GM23338 (cell line): ENCODE results near the gene TPST2. TPM values are rescaled to one million over a fixed set of nuclear protein-coding genes. Genes with fewer than 3 reads are reported as not detected.

Source experiments
- ATAC-seq: fragments of 200-7000 bp; cut with Tn5 transposase; 3 replicates; pipeline ENCODE4 v1.9.1; 2020
- DNase-seq: peaks from one replicate; pipeline ENCODE4 v3.0.0-alpha.2; 2015; ENCODE audit warnings: low spot score
- H2AFZ ChIP-seq: fragments of 200-600 bp; sonication (generic); 2 replicates; pipeline ENCODE4 v1.8.0; 2016; ENCODE audit warnings: antibody characterized with exemption, mild to moderate bottlenecking, moderate library complexity
- H3F3A ChIP-seq: fragments of 200-600 bp; sonication (generic); replicated peaks from 2 replicates; pipeline ENCODE4 v1.8.0; 2017; ENCODE audit warnings: antibody characterized with exemption, mixed run types, low read depth
- H3K27ac ChIP-seq: fragments of 200-600 bp; sonication (generic); 2 replicates; pipeline ENCODE4 v1.6.1; 2016; ENCODE audit warnings: low read depth
- H3K27me3 ChIP-seq: fragments of 200-600 bp; sonication (generic); 2 replicates; pipeline ENCODE4 v1.8.0; 2016; ENCODE audit warnings: mild to moderate bottlenecking, mixed run types, moderate library complexity; ENCODE audit not compliant: insufficient read depth
- H3K36me3 ChIP-seq: fragments of 200-600 bp; sonication (generic); 2 replicates; pipeline ENCODE4 v1.8.0; 2016; ENCODE audit warnings: mild to moderate bottlenecking; ENCODE audit not compliant: insufficient read depth
- H3K4me1 ChIP-seq: fragments of 200-600 bp; sonication (generic); 2 replicates; pipeline ENCODE4 v1.8.0; 2016; ENCODE audit warnings: mild to moderate bottlenecking, moderate library complexity; ENCODE audit not compliant: insufficient read depth
- H3K4me2 ChIP-seq: fragments of 200-600 bp; sonication (generic); 2 replicates; pipeline ENCODE4 v1.7.1; 2017; ENCODE audit warnings: mixed run types
- H3K4me3 ChIP-seq: fragments of 200-600 bp; sonication (generic); 2 replicates; pipeline ENCODE4 v1.6.1; 2016; ENCODE audit warnings: mixed run types
- H3K79me2 ChIP-seq: fragments of 200-600 bp; sonication (generic); replicated peaks from 2 replicates; pipeline ENCODE4 v1.8.0; 2017; ENCODE audit warnings: mild to moderate bottlenecking; ENCODE audit not compliant: insufficient read depth
- H3K9me2 ChIP-seq: fragments of 200-600 bp; sonication (generic); 2 replicates; pipeline ENCODE4 v1.8.0; 2017; ENCODE audit not compliant: insufficient read depth
- H4K20me1 ChIP-seq: fragments of 200-600 bp; sonication (generic); replicated peaks from 2 replicates; pipeline ENCODE4 v1.8.0; 2017; ENCODE audit warnings: mild to moderate bottlenecking; ENCODE audit not compliant: insufficient read depth
- H3K27ac Mint-ChIP-seq: 2 replicates; pipeline ENCODE4 v1.8.0; 2020; ENCODE audit warnings: inconsistent platforms, mild to moderate bottlenecking, moderate library complexity, mixed read lengths
- H3K27me3 Mint-ChIP-seq: 3 replicates; pipeline ENCODE4 v1.8.0; 2022; ENCODE audit warnings: low read depth, mild to moderate bottlenecking, moderate library complexity, mixed read lengths, inconsistent platforms; ENCODE audit not compliant: insufficient read depth, poor library complexity
- H3K36me3 Mint-ChIP-seq: 3 replicates; pipeline ENCODE4 v1.8.0; 2021; ENCODE audit warnings: low read depth, mild to moderate bottlenecking, inconsistent platforms, moderate library complexity, mixed read lengths
- H3K4me1 Mint-ChIP-seq: 3 replicates; pipeline ENCODE4 v1.8.0; 2020; ENCODE audit warnings: mild to moderate bottlenecking, inconsistent platforms, mixed read lengths
- H3K4me3 Mint-ChIP-seq: 3 replicates; pipeline ENCODE4 v1.8.0; 2021; ENCODE audit warnings: moderate library complexity, mild to moderate bottlenecking, inconsistent platforms, mixed read lengths
- H3K9me3 Mint-ChIP-seq: 3 replicates; pipeline ENCODE4 v1.8.0; 2020; ENCODE audit warnings: moderate library complexity, mild to moderate bottlenecking, inconsistent platforms, mixed read lengths
- EZH2phosphoT487 ChIP-seq: fragments of 200-600 bp; sonication (generic); IDR thresholded peaks from one replicate; pipeline ENCODE4 v1.8.1; 2018; ENCODE audit warnings: antibody characterized with exemption; ENCODE audit not compliant: unreplicated experiment
- JUNB ChIP-seq: IDR thresholded peaks from one replicate; pipeline ENCODE4 v1.6.1; 2016; ENCODE audit warnings: antibody characterized with exemption; ENCODE audit not compliant: unreplicated experiment
- NANOG ChIP-seq: IDR thresholded peaks from 2 replicates; pipeline ENCODE4 v1.6.1; 2016; ENCODE audit warnings: antibody characterized with exemption, borderline replicate concordance
- ZNF331 ChIP-seq: fragments of 250-450 bp; sonication (Bioruptor Pico); IDR thresholded peaks from 2 replicates; pipeline ENCODE4 v1.5.0; 2020; ENCODE audit warnings: low read depth, mild to moderate bottlenecking, moderate library complexity
- ZNF462 ChIP-seq: fragments of 250-450 bp; sonication (Bioruptor Pico); IDR thresholded peaks from 2 replicates; pipeline ENCODE4 v1.5.0; 2020; ENCODE audit warnings: mild to moderate bottlenecking, moderate library complexity
- polyA plus RNA-seq: library from polyadenylated mRNA; unstranded; fragments of >200 nt; fragmentation: Nextera tagmentation; extraction: Ambion mirVana; gene quantifications from 2 replicates; pipeline ENCODE4 v1.2.1, GENCODE V29; 2016
- total RNA-seq: library from RNA; depleted of rRNA; stranded (reverse); fragments of >200 nt; shearing (Covaris generic); gene quantifications from 2 replicates; pipeline ENCODE4 v1.2.3, GENCODE V29; 2014

Gene TPST2
- total and polyA plus RNA-seq, 2 experiments from 2014 or later = 37.9 to 127 TPM

DNA sequence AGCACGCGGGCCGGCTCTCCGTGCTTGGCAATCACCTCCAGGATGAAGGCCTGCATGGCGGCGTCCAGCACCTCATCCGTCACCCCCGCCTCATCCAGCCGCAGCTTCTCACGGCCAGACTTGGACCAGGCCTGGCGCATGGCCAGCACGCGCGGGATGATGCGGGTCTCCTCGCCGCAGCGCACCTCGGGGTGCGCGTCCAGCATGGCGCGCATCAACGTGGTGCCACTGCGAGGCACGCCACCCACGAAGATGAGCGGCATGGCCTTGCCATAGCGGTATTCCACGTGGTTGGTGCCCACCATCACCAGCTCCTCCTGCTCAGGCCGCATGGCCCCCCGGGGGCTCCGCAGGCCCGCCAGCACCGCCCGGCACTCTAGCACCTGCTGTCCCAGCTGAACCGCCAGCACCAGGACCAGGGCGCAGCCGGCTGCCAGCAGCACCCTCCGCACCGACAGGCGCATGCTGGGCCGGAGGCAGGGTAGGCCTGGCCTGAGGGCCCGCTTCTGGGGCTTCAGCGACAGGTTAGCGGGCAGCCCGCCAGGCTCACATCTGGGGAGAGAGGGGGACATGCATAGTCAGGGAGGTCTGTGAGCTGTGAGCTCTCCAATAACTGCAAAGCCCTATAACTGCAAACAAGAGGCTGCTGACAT, 48.6 kb downstream of the TPST2 start (continued):
- TF ChIP-seq ZNF462 (CRISPR knock-in tag) (no peak), JUNB (no peak), EZH2phosphoT487 (no peak)

- Histone ChIP-seq H3K4me2 (no peak overlapping the region), H3K4me3 (no peak overlapping the region), H4K20me1 (peaks cover 8% of the 10 kb centered on the region), H3K9me2 (no peaks in the 10 kb centered on the region), H3K27ac (no peak overlapping the region), H2AFZ (no peak overlapping the region), H3K36me3 (peaks cover 35% of the 10 kb centered on the region), H3K79me2 (peaks cover 21% of the 10 kb centered on the region), H3K4me1 (0 out of 2 replicates have a peak, but pooled peaks cover 3% of the 10 kb centered on the region), H3F3A (peaks cover 18% of the 10 kb centered on the region; the same call in 1 of the 2 replicates), H3K27me3 (no peaks in the 10 kb centered on the region)
- no peak overlapping the region for H3K27ac Mint-ChIP-seq
- no peaks in the 10 kb centered on the region for H3K4me1 Mint-ChIP-seq
- no peaks in the 10 kb centered on the region for H3K9me3 Mint-ChIP-seq
- H3K36me3 Mint-ChIP-seq = peaks cover 51% of the 10 kb centered on the region
- peaks cover 2% of the 10 kb centered on the region for H3K27me3 Mint-ChIP-seq
- H3K4me3 Mint-ChIP-seq = no peak overlapping the region
- no peak for ATAC-seq
- no peak for DNase-seq
- TF ChIP-seq ZNF331 = no peak
- no peak for TF ChIP-seq NANOG
Measured at GRCh38 chr22:26540119-26540518, 49.8 kb downstream of the TPST2 start.
